ENCODE measurements around the gene TADA2B. TPM values are rescaled to one million over a fixed set of nuclear protein-coding genes. Genes with fewer than 3 reads are reported as not detected.
A peak's percentile ranks its signal among the peaks of the same experiment; 100 is the strongest.
"Not testable (repeated sequence)": the region's sequence is repeated elsewhere in the genome, so short reads cannot be mapped to it uniquely, and the experiment has no call there.

The TADA2B gene
- total and polyA plus RNA-seq, 4 experiments from 2014 or later, result 2.8 to 49.0 (median 25.5) TPM

GRCh38 chr4:7075962-7076695 lies 33.0 kb downstream of the TADA2B start:
- H3K4me3 ChIP-seq (ENCODE audit: low read length in 2 of 2), result no peak overlapping the region
- H3K4me1 Mint-ChIP-seq, result peaks cover 0 to 3% (median 0%) of the 10 kb centered on the region in 4 donors
- ChIA-PET CTCF (ENCODE audit: partially characterized antibody) (interaction anchor here (1.5 kb wide), 1 partner anchor 356 kb away, joined by 4 read pairs; no protein-coding TSS in a partner anchor), POLR2A (ENCODE audit: partially characterized antibody) (no interaction called here)
- intact Hi-C loops (cut with micrococcal nuclease), result no loop called here
- no peaks in the 10 kb centered on the region for H3K4me1 ChIP-seq (ENCODE audit: insufficient read depth, low read length)
- no peaks in the 10 kb centered on the region for H3K9me3 ChIP-seq (ENCODE audit: control insufficient read depth in 1 of 2, low read length in 2 of 2)
- H3K27ac Mint-ChIP-seq, result no peak overlapping the region
- DNase-seq, result no peak
- no peaks in the 10 kb centered on the region for H3K27me3 ChIP-seq (ENCODE audit: insufficient read depth, low read length)
- H3K9me3 Mint-ChIP-seq, result peaks cover 0 to 7% (median 3%) of the 10 kb centered on the region in 8 donors
- H3K27me3 Mint-ChIP-seq, result peaks cover 2 to 5% of the 10 kb centered on the region in 2 donors
- H3K36me3 ChIP-seq (ENCODE audit: insufficient read depth, low read length), result no peaks in the 10 kb centered on the region
- no peaks in the 10 kb centered on the region for H3K36me3 Mint-ChIP-seq
- no peak overlapping the region for H3K27ac ChIP-seq (ENCODE audit: low read depth, low read length)
- no peak overlapping the region for H3K4me3 Mint-ChIP-seq

GRCh38 chr4:7076696-7077082 lies 33.5 kb downstream of the TADA2B start:
- Mint-ChIP-seq H3K4me1 (peaks cover 0 to 3% (median 0%) of the 10 kb centered on the region in 4 donors), H3K27ac (no peak overlapping the region), H3K4me3 (no peak overlapping the region), H3K27me3 (peaks cover 2 to 8% of the 10 kb centered on the region in 2 donors), H3K9me3 (peaks cover 0 to 7% (median 3%) of the 10 kb centered on the region in 8 donors), H3K36me3 (no peaks in the 10 kb centered on the region)
- no peak for DNase-seq
- ChIA-PET CTCF (ENCODE audit: partially characterized antibody) (interaction anchor here (1.3 kb wide), 1 partner anchor 203 kb away, joined by 3 read pairs; no protein-coding TSS in a partner anchor), POLR2A (ENCODE audit: partially characterized antibody) (interaction anchor here (1.1 kb wide), 1 partner anchor 34 kb away, joined by 4 read pairs; the partner anchor contains the start of gene TADA2B)
- Histone ChIP-seq H3K4me3 (ENCODE audit: low read length in 2 of 2) (no peak overlapping the region), H3K27ac (ENCODE audit: low read depth, low read length) (no peak overlapping the region), H3K4me1 (ENCODE audit: insufficient read depth, low read length) (no peaks in the 10 kb centered on the region), H3K9me3 (ENCODE audit: control insufficient read depth in 1 of 2, low read length in 2 of 2) (no peaks in the 10 kb centered on the region), H3K36me3 (ENCODE audit: insufficient read depth, low read length) (no peaks in the 10 kb centered on the region), H3K27me3 (ENCODE audit: insufficient read depth, low read length) (no peaks in the 10 kb centered on the region)
- intact Hi-C loops (cut with micrococcal nuclease), result no loop called here

GRCh38 chr4:7077371-7077770 lies 34.2 kb downstream of the TADA2B start:
- no peak overlapping the region for H3K4me3 ChIP-seq (ENCODE audit: low read length in 2 of 2)
- H3K27ac Mint-ChIP-seq, result no peak overlapping the region
- ChIA-PET CTCF (ENCODE audit: partially characterized antibody) (interaction anchor here (1.3 kb wide), 1 partner anchor 204 kb away, joined by 3 read pairs; no protein-coding TSS in a partner anchor), POLR2A (ENCODE audit: partially characterized antibody) (interaction anchor here (1.1 kb wide), 1 partner anchor 34 kb away, joined by 4 read pairs; the partner anchor contains the start of gene TADA2B)
- H3K4me3 Mint-ChIP-seq, result no peak overlapping the region
- peaks cover 0 to 8% (median 3%) of the 10 kb centered on the region in 8 donors for H3K9me3 Mint-ChIP-seq
- H3K36me3 ChIP-seq (ENCODE audit: insufficient read depth, low read length), result no peaks in the 10 kb centered on the region
- H3K27me3 ChIP-seq (ENCODE audit: insufficient read depth, low read length), result no peaks in the 10 kb centered on the region
- intact Hi-C loops (cut with micrococcal nuclease), result no loop called here
- no peak overlapping the region for H3K27ac ChIP-seq (ENCODE audit: low read depth, low read length)
- H3K27me3 Mint-ChIP-seq, result peaks cover 5 to 9% of the 10 kb centered on the region in 2 donors
- no peak for DNase-seq
- no peaks in the 10 kb centered on the region for H3K4me1 ChIP-seq (ENCODE audit: insufficient read depth, low read length)
- H3K36me3 Mint-ChIP-seq, result no peaks in the 10 kb centered on the region
- peaks cover 0 to 3% (median under 1%) of the 10 kb centered on the region in 4 donors for H3K4me1 Mint-ChIP-seq
- no peaks in the 10 kb centered on the region for H3K9me3 ChIP-seq (ENCODE audit: control insufficient read depth in 1 of 2, low read length in 2 of 2)

DNA sequence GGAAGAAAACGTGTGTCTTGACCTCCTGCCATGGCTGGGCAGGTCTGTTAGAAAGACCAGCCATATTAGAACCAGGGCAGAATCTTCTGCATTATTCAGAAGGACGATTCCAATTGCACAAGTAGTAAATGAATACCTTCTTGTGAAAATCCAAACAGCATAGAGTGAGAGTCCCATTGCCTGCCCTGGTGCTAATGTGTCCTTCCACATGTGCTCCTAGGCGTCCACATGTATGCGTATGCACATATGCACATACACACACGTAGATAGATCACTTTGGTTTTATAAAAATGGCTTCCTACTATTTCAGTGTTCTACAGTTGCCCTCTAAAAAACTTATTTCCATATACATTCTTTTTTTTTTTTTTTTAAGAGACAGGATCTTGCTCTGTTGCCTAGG lies 34.9 kb downstream of the TADA2B start:
- Mint-ChIP-seq H3K36me3 (no peaks in the 10 kb centered on the region), H3K4me1 (peaks cover 0 to 3% (median under 1%) of the 10 kb centered on the region in 4 donors), H3K4me3 (no peak overlapping the region), H3K27ac (no peak overlapping the region), H3K9me3 (peaks cover 0 to 8% (median 3%) of the 10 kb centered on the region in 8 donors), H3K27me3 (peaks cover 8 to 12% of the 10 kb centered on the region in 2 donors)
- CTCF ChIA-PET (ENCODE audit: partially characterized antibody), result interaction anchor here (1.3 kb wide), 1 partner anchor 204 kb away, joined by 3 read pairs; no protein-coding TSS in a partner anchor
- DNase-seq, result no peak
- H3K4me1 ChIP-seq (ENCODE audit: insufficient read depth, low read length), result no peaks in the 10 kb centered on the region
- intact Hi-C loops (cut with micrococcal nuclease), result no loop called here
- POLR2A ChIA-PET (ENCODE audit: partially characterized antibody), result interaction anchor here (1.1 kb wide), 1 partner anchor 35 kb away, joined by 4 read pairs; the partner anchor contains the start of gene TADA2B
- no peak overlapping the region for H3K27ac ChIP-seq (ENCODE audit: low read depth, low read length)
- H3K4me3 ChIP-seq (ENCODE audit: low read length in 2 of 2), result no peak overlapping the region
- no peaks in the 10 kb centered on the region for H3K36me3 ChIP-seq (ENCODE audit: insufficient read depth, low read length)
- no peaks in the 10 kb centered on the region for H3K27me3 ChIP-seq (ENCODE audit: insufficient read depth, low read length)
- no peaks in the 10 kb centered on the region for H3K9me3 ChIP-seq (ENCODE audit: control insufficient read depth in 1 of 2, low read length in 2 of 2)

GRCh38 chr4:7079483-7079882 lies 36.3 kb downstream of the TADA2B start:
- H3K27ac Mint-ChIP-seq; intact Hi-C loops (cut with micrococcal nuclease); H3K27ac ChIP-seq (ENCODE audit: low read depth, low read length); H3K9me3 Mint-ChIP-seq; POLR2A ChIA-PET (ENCODE audit: partially characterized antibody); H3K4me3 Mint-ChIP-seq; H3K4me1 Mint-ChIP-seq; H3K36me3 Mint-ChIP-seq; H3K4me1 ChIP-seq (ENCODE audit: insufficient read depth, low read length); H3K4me3 ChIP-seq (ENCODE audit: low read length in 2 of 2); H3K9me3 ChIP-seq (ENCODE audit: control insufficient read depth in 1 of 2, low read length in 2 of 2); H3K36me3 ChIP-seq (ENCODE audit: insufficient read depth, low read length); H3K27me3 ChIP-seq (ENCODE audit: insufficient read depth, low read length); DNase-seq: not testable (repeated sequence)
- CTCF ChIA-PET (ENCODE audit: partially characterized antibody), result interaction anchor here (0.6 to 1.4 kb wide), 6 partner anchors 9 to 361 kb away, joined by 3 to 7 read pairs (median 4); partner anchors contain the start of gene TADA2B
- H3K27me3 Mint-ChIP-seq, result peaks cover 18 to 22% of the 10 kb centered on the region in 2 donors

DNA sequence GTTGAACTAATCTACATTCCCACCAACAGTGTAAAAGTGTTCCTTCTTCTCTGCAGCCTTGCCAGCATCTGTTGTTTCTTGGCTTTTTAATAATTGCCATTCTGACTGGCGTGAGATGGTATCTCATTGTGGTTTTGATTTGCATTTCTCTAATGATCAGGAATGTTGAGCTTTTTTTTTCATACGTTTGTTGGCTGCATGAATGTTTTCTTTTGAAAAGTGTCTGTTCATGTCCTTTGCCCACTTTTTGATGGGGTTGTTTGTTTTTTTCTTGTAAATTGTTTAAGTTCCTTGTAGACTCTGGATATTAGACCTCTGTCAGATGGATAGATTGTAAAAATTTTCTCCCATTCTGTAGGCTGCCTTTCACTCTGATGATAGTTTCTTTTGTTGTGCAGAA lies 36.7 kb downstream of the TADA2B start:
- H3K27ac ChIP-seq (ENCODE audit: low read depth, low read length); H3K4me1 Mint-ChIP-seq; H3K27me3 ChIP-seq (ENCODE audit: insufficient read depth, low read length); POLR2A ChIA-PET (ENCODE audit: partially characterized antibody); DNase-seq; H3K9me3 ChIP-seq (ENCODE audit: control insufficient read depth in 1 of 2, low read length in 2 of 2); H3K4me1 ChIP-seq (ENCODE audit: insufficient read depth, low read length); H3K36me3 ChIP-seq (ENCODE audit: insufficient read depth, low read length); H3K9me3 Mint-ChIP-seq; H3K4me3 Mint-ChIP-seq; intact Hi-C loops (cut with micrococcal nuclease); H3K36me3 Mint-ChIP-seq; H3K4me3 ChIP-seq (ENCODE audit: low read length in 2 of 2): not testable (repeated sequence)
- CTCF ChIA-PET (ENCODE audit: partially characterized antibody), result interaction anchor here (0.8 to 1.4 kb wide), 4 partner anchors 9 to 361 kb away, joined by 3 to 7 read pairs (median 3); partner anchors contain the start of gene TADA2B
- Mint-ChIP-seq H3K27ac (peak overlapping the region in 1 of 7 donors; percentile 59), H3K27me3 (peaks cover 22 to 25% of the 10 kb centered on the region in 2 donors)

Measured in CD4-positive, alpha-beta memory T cell (primary cell).